Measurements from ENCODE around the gene GIPC3.
"Not testable (repeated sequence)": the region's sequence is repeated elsewhere in the genome, so short reads cannot be mapped to it uniquely, and the experiment has no call there.

Gene GIPC3

DNA sequence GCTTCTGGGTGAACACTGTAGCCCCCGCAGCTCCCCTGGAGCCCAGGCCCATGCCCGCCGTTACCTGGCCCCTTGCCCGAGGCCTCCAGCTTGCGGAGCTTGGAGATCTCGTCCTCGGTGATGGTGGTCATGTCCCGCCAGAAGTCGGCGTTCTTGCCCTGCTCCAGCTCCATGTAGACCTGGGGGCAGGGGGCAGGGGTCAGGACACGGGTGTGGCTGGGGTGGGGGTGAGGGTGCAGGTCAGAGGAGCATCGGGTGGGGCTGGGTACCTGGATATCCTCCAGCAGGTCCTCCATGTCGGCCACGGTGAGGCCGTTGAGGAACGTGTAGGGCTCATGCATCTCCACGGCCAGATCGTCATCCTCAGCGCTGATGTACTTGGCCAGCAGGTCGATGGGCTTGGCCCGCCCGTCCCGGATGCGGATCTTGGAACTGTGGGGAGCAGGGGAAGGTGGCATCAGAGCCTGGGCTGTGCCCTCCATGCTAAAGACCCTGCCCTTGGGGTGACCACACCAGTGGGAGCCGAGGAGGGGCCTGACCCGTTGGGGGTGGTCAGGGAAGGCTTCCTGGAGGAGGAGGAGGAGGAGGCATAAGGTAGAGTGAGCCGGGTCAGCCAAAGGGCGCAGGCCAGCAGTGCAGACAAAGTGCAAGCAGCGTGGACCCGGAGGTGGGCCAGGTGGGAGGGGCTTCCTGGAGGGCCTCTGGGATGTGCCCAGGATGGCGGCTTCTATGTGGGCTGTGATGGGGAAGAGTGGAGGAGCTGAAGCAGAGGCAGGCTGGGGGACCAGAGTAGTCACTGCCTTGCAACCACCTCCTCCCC is 33.7 kb downstream of the GIPC3 start:
- no peak for DNase-seq (ENCODE audit: low read depth)

DNA sequence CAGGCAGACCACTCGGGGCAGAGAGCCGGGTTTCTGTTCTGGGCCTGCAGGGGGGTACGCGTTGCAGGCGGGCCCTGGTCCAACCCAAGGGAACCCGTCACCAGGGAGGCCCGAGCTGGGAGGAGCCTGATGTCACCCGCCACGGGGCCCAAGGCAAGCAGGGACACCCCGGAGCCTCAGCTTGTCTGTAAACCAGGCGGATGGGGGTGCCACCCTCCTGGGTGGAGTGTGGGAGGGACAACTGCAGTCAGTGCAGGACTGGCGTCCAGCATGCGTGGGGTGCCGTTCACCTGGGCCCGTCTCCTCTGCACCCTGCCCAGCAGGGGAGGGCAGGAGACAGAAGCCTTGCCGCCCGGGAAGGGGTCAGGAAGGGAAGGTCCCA is 34.3 kb downstream of the GIPC3 start:
- DNase-seq (ENCODE audit: low read depth): no peak

DNA sequence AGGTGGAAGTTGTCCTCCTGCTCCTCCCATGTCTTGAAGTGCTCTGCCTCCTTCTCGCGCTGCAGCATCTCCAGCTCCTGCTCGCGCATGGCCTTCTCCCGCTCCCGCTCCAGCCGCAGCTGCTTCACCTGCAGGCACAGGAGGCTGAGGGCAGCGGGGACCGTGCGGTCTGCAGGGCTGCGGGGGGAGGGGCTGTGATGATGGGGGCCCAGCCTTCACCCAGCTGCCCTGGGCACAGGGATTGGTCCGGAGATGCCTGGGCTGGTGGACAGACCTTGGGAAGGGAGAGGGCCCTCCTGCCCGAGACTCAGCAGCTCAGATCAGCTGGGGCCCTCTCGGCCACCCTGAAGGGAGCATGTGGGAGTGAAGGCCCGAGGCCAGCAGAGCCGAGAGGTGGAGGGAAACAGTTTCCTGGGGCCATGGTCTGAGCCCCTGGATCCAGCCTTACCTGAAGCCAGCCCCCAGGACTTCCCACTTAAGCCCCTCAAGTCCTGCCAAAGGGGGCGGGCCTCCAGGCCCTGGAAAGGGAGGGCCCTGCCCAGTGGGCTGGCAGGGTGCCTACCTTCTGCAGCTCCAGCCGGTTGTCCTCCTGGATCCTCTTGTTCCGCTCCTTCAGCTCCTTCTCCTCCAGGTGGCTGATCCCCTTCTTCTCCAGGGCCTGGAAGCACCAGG is 35.0 kb downstream of the GIPC3 start:
- DNase-seq (ENCODE audit: low read depth): no peak

DNA sequence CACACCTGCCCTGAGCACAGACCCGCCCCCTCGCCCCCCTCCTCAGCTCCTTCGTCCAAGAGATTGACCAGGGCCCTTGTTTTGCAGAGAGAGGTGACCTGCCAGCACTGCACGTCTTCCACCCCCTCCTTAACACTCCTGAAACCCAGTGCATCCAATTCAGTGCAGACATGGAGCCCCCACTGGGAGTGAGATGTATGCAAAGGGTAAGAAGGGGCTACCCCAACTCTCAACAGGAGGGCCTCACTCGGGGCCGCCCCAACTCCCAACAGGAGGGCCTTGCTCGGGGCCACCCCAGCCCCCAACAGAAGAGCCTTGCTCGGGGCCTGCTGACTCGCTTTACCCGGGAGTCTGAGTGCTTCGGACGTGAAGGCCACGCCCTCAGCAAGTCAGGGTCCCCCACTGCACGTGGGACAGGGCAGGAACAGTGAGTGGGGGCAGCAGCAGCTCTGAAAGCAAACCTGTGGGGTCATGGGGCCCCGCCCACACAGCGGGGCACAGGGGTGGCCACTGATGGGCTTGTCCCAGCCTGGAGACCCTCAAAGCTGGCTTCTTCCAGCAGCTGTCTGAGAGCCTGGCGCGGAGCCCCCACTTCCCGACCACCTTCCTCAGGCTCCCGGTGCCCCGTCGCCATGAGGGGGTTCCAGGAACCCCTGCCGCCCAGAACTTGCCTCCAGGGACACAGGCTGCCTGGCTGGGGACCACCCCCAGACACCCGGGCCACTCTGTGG is 35.7 kb downstream of the GIPC3 start:
- no peak for DNase-seq (ENCODE audit: low read depth)

DNA sequence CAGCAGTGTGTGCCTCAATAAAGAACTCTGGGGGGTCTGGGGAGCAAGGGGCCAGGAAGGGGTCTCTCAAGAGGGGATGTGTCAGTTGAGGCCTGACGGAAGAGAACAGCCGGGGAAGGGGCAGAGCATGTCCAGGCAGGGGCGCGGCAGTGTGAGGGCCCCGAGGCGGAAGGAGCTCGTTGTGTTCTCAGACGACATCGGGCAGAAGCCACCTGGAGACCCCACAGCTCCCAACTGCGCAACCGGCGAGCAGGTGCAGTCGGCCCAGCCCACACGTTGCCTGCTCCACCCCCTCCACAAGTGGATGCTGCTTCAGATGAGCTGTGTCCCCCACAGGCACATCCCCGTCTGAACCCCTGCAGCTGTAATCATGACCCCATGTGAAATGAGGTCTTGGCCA is 36.4 kb downstream of the GIPC3 start:
- no peak for DNase-seq (ENCODE audit: low read depth)

DNA sequence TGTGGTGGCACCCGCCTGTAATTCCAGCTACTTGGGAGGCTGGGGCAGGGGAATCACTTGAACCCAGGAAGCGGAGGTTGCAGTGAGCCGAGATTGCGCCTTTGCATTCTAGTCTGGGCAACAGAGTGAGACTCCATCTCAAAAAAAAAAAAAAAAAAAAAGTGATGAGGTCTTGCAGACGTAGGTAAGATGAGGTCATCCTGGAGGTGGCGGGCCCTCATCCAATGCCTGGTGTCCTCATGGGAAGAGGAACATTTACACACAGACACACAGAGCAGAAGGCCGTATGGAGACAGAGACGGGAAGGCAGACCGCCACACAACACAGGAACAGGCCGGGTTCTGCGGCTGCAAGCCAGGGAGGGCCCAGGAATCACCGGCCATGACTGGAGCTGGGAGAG is 36.9 kb downstream of the GIPC3 start:
- DNase-seq (ENCODE audit: low read depth): no peak

DNA sequence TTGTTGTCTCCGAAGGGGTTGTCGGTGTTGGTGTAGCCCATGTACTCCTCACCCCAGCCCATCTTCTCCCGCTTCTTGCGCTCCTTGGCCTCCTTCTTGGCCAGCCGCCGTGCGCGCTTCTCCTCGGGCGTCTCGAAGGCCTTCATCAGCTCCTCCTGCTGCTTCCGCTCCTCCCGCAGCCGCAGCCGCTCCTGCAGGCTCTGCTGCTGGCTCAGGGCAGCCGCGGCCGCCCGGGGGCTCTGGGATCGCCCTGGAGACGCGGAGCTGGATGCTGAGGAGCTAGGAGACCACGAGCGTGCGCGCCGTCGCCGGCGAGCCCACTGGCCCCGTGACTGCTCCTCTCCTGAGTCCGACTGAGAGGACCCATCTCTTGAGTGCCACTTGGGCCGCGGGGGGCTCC is 38.4 kb downstream of the GIPC3 start:
- no peak for DNase-seq (ENCODE audit: low read depth)

DNA sequence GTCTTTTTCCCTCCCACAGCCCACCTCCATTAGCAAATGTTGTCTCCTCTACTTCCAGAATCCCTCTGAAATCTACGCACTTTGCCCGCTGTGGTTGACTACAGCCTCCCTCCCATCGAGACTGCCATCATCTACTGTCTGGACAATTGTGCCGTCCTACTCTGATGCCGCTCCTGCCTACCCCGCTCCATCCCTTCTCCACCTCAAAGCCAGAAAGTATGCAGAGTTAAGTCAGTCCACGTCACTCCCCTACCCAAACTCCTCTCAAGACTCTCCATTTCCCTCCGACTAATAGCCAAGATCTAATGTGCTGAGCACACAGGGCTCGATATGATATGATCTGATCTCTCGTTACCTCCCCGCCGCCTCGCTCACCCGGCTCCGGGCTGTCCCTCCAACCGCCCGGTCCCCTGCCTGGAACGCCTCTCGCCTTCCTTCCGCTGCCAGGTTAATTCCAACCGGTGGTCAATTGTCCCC is 40.8 kb downstream of the GIPC3 start:
- peak; percentile 10 for DNase-seq (ENCODE audit: low read depth)

DNA sequence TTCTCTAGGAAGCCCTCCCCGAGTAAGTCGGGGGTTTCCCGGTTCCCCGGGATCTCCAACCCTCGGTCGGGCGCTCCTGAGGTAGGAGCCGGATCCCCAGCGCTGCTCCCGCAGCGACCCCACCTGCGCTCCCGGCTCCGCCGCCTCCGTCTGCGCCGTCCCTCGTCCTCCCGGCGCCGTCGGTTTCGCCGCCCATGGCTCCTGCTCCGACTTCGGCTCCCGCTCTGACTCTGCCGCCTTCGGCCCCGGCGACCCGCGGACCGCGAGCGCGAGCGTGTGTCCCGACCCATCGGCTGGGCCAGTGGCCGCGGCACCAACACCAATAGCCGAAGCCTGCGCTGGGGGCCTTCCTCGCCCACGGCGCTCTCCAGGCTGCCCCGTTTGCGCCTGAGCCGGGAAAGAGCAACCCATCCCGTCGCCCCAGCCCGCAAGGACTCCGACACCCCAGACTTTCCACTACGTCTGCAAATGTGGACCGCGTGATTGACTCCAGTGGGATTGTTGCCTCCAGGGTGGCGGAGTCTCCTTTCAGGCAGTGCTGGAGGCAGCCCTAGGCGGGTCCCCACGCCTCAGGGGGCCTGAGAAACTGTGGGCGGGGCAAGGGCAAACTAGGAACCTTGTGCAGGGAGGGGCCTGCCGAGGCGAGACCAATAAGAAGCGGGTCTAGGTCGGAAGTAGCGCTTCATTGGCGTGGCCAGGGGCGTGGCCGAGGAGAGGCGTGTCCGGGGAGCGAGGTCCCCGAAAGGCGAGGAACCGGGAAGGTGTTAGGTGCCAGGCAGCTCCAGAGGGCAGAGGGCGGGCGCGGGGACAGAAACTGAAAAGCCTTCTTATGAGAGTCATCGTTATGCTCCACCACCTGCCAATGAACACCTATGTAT is 41.4 kb downstream of the GIPC3 start, which contains the start of gene CACTIN:
Gene CACTIN, minus strand, starts transcription at position 318 of the 878 bp plus-strand sequence. Its CDS starts 28 bp downstream, at position 290.
- peak; percentile 98 for DNase-seq (ENCODE audit: low read depth)

DNA sequence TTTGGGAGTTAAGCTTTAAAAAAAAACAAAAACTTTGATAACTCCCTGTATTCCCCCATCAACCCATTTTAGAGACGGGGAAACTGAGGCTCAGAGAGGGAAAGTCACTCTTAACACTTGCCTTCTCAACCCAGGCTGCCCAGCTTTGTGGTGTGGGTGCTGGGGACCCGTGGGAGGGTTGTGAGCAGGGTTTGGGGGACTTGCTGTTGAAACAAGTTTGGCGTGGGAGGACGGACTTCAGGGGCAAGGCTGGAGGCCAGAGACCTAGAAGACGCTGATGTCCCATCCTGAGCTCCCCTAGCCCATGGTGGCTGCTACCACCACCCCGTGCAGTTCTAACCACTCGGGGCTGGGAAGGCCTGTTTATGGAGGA is 42.1 kb downstream of the GIPC3 start:
- no peak for DNase-seq (ENCODE audit: low read depth)

DNA sequence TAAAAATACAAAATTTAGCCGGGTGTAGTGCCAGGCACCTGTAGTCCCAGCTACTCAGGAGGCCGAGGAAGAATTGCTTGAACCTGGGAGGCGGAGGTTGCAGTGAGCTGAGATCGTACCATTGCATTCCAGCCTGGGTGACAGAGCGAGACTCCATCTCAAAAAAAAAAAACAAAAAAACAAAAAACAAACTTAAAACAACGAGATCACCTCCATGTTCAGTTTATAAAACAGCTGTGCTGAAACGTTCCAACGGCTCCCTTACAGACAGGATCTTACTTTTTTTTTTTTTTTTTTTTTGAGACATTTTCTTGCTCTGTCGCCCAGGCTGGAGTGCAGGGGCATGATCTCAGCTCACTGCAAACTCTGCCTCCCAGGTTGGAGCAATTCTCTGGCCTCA is 43.5 kb downstream of the GIPC3 start:
- not testable (repeated sequence) for DNase-seq (ENCODE audit: low read depth)

DNA sequence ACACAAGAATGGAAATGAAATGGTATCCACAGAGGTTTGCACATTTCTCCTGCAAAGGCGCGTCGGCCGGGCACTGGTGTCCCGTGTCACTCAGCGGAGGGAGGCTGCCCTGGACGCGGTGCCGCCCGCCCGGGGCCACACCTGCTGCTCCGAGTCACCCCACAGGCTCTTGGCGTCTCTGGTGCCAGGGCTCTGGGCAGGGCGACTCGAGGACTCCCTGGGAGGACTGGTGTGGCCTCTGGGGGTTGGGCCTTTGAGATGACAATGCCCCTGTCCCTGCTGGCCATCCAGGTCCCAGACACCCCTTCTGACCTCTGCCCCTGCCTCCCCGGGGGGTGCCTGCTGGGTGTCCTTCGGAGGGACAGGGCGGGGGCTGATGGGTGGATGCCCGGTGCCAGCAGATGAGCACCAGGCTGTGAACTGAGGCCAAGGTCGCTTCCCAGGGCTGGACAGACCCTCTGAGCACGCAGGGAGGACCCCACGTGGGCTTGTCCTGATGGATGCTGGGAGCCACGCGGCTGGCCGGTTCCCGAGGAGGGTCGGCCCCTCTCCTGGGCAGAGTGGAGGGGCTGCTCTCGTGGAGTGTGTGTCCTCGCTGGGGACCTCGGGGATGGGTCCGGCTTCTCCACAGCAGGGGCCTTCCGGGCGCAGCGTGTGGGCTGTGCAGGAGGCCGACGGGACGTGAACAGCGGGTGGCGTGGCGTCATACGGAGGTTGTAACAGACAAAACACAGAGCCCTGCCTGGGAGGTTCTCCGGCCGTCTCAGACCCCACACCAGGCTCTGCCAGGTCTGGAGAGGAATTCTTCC is 46.0 kb downstream of the GIPC3 start:
- DNase-seq (ENCODE audit: low read depth): no peak

DNA sequence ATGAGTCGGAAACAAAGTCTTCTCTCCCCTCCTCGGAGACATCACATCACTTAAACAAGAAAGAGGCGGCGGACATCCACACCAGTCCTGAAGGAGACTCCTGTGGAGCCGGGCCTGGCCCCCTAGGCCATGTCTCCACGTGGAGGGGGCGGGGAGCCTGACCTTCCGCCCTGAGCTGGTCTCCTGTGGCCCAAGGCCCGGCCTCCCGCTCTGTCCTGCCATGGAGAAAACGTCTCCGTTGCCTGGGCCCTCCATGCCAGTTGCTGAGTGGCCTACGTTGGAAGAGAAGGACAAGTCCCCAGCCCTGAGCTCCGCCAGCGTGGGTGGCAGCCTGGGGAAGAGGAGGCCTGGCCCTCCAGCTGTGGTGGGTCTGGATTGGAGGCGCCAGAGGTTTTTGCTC is 46.8 kb downstream of the GIPC3 start:
- no peak for DNase-seq (ENCODE audit: low read depth)

DNA sequence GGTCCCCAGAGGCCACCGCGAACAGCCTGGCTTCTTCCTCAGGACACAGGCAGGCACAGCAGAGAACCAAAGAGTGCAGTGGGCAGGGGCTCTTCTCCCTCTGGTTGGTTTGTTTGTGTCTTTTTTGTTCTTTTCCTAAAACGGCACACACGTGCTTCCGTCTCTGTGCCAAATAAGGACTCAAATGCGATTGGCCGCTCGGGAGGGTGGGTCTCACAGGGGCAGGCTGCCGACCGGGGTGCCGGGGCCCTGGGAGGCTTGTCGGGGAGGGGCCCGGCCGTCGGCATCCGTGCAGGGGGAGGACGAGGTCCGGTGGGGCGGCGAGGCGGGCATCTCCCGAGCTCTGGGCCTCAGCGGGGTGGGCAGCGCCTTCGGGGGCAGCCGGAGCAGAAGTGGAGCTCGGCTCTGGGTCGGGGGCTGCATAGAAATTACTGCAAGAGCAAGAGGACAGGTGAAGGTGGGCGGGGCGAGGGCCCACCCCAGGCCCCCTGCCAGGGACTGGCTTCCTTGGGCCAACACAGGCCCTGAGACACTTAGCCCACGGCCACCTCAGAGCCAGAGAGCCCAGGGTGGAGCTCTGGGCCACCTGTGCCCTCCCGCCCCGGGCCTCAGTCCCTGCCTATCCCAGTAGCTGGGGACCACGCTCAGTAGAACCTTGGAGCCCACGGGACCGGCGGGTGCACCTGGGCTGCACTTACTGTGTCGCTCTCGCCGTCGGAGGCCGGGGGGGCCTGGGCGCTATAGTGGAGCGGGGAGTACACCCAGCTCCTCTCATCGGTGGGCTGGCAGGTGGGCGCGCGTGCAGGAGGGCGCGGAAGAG is 47.7 kb downstream of the GIPC3 start:
- DNase-seq (ENCODE audit: low read depth): no peak

DNA sequence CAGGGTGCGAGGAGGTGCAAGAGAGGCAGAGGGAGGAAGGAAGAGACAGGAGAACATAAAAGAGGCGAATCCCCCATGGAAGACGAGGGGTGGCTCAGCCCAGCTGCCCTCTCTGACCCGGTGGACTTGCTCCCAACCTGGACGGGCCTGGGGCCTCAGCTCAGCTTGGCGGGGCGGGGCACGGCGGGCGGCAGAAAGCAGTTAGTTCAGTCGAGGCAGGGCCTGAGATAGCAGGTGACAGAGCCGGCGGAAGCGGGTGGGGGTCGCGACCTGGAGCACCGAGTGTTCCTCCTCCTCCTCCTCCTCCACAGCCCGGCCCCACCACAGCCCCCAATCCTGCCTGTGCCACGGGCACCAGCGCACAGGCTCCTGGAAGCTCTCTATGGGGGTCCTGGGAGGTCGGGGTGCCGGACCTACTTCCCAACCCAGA is 48.3 kb downstream of the GIPC3 start:
- DNase-seq (ENCODE audit: low read depth): no peak

DNA sequence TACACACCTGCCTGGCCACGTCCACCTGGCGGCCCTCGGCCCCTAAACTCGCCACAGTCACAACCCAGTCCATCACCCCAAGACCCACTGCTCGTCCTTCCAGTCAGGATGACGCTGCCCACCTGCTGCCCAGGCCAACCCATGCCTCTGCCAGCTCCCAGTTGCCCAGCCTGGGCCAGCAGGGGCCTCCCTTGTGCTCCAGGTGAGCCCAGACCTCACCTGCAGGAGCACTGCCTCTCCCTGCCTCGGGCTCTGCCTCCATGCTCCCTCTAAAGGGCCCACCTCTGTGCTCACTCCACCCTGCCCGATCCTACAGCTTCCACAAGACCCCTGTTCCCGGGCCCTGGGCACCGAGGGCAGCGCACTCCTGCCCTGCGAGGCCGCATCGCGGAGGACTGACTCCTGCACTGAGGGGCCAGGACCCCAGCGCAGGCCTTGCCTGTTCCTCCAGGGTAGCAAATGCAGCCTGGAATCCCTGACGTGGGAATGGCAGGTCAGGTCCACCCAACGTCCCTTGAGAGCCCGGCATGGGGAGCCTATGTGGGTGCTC is 49.3 kb downstream of the GIPC3 start:
- DNase-seq (ENCODE audit: low read depth): no peak

DNA sequence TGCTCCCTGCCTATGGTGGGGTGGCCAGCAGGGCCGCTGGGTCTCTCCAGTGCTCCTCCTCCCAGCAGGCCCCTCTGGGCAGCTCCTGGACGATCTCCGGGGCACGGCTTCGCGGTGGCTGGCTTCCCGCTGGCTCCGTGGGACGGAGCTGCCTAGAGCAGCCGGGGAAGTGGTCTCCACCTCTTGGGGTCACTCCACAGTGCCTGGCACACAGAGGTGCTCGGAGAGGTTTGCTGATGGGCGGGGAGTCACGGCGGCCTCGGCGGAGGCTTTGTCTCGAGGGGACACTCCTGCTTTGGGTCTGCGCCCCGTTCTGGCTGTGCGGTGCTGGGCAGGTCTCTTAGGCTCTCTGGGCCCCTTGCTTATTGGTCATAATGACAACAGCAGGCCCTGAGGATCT is 51.2 kb downstream of the GIPC3 start:
- DNase-seq (ENCODE audit: low read depth): no peak

DNA sequence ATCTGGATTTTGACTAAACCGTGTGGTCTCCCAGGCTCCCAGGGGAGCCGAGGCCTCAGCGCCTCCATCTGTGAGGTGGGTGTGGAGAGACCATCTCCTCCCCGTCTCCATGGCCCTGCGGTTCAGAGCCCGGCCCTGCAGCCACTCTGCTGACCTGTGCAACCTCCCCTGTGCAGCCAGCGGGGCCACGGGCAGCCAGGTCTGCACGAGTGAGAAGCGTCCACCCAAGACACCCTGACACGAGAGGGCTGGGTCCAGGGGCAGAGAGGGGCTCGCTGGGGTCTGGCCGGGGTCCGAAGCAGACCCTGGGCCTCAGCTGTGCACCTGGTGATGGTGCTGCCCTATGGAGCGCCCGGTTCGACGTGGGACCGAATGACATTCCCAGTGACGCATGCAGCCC is 51.7 kb downstream of the GIPC3 start:
- no peak for DNase-seq (ENCODE audit: low read depth)

DNA sequence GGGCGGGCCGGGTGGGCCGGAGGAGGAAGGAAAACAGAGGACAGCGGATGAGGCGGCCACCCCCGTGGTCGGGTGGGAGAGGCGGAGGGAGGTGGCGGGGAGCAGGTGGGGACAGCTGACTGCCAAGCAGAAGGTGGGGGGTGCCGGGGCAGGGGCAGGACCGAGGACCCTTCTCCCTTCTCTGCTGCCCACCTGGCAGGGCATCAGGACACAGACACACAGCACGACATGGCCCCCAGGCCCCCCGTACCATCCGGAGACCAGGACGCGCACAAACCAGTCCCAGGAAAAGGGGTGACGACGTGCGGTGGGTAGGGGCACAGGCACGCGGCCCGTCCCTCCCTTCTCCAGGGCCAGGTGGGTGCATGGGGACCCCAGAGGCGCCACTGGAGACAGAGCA is 52.3 kb downstream of the GIPC3 start:
- DNase-seq (ENCODE audit: low read depth): no peak

All from activated T-cell treated with anti-CD3 and anti-CD28 coated beads for 24 hours (primary cell).